Glomerular endothelial cell (primary cell): Measurements from ENCODE around the gene HLA-DRA. TPM values are rescaled to one million over a fixed set of nuclear protein-coding genes. Genes with fewer than 3 reads are reported as not detected.
"Not testable (repeated sequence)": the region's sequence is repeated elsewhere in the genome, so short reads cannot be mapped to it uniquely, and the experiment has no call there.

ENCODE experiments used
- DNase-seq: peaks from one replicate; pipeline ENCODE4 v3.0.0-alpha.2; 2011; ENCODE audit warnings: low read depth, low spot score; ENCODE audit errors: extremely low read depth
- total RNA-seq: library from RNA; depleted of rRNA; stranded (reverse); fragments of >200 nt; gene quantifications from 2 replicates; pipeline ENCODE4 v1.2.3, GENCODE V29; 2015

Gene HLA-DRA
- total RNA-seq, 1 donor from 2014 or later, result 0.41 TPM

- DNase-seq, result no peak
These were observed 9.5 kb upstream of the HLA-DRA start for GRCh38 chr6:32430179-32430578.

GRCh38 chr6:32431142-32431541 is 8.5 kb upstream of the HLA-DRA start:
- DNase-seq, result no peak

GRCh38 chr6:32432050-32432450 is 7.6 kb upstream of the HLA-DRA start:
- DNase-seq, result no peak

DNA sequence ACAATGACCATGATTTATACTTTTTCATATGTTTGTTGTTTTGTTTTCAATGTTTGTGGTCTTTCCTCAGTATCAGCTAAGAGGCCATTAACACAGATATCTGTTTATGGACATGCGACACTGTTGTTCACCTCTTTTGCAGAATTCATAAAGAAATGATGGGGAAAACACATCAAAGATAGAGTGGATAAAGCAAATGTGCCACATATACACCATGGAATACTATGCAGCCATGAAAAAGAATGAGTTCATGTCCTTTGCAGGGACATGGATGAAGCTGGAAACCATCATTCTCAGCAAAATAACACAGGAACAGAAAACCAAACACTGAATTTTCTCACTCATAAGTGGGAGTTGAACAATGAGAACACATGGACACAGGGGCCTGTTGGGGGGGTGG is 5.7 kb upstream of the HLA-DRA start:
- DNase-seq, result not testable (repeated sequence)

DNA sequence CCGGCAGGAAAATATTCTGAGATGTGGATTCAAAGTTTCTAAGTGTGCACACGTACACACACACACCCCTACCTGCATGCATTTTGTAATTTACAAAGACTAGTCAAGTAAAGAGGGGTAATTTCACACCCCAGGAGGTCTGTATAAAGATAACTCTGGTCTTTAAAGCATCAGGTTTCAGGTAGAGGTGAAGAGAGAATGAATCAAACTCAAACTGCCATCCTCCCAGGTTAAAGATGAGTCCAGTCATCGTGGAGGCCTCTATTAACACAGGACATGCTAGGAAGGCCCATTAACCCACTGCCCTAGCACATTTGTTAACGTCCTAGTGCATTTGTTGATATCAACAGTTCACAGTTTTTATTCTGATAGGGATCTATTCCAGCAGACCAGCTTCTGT is 3.5 kb upstream of the HLA-DRA start:
- DNase-seq, result no peak

DNA sequence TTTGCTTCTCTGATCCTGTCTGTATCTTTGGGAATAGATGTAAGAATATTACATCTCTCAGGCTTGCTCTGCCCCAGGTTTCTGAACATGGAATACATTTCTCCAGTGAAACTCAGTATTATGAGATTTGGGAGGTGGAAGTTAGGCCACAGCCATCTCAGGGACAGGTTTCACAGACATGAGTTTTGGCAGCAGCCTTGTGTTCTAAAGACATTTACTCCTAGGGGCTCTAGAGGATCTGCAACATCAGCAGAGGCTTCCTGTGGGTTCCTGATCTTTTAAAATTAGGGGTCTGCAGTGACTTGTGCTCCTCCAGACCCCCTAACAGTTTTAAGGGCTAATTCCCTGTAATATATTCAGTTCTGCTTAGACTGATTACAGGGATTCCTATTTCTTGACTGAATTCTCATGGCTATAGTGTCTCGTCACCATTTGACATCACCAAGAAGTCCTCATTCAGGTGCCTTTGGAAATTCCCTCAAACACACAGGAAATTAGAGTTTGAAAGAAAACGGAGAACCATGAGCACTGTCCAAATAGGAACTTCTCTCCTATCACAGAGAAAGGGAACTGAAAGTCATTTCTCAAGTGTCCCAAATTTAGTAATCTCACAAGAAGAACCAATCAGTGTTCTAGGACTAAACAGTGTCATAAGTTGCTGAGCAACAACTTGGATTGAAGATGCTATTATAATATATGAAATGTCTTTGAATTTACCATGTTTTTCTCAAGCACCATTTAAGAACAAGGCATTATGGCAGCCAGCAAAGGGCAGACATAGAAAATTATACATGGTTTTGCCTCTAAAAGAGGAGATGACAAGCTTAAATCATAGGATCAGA is 2.5 kb upstream of the HLA-DRA start:
- no peak for DNase-seq

GRCh38 chr6:32439139-32439538 is 548 bp upstream of the HLA-DRA start:
- DNase-seq, result no peak

DNA sequence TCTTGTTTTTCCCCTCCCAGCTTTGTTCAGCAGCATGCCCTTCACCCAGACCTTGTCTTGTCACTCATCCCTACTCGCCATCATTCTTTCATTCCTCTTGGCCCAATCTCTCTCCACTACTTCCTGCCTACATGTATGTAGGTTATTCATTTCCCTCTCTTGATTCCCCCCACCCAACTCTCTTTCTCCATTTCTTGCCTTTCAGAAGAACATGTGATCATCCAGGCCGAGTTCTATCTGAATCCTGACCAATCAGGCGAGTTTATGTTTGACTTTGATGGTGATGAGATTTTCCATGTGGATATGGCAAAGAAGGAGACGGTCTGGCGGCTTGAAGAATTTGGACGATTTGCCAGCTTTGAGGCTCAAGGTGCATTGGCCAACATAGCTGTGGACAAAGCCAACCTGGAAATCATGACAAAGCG is 2.6 kb downstream of the HLA-DRA start:
- no peak for DNase-seq

- DNase-seq, result no peak
These were observed 3.4 kb downstream of the HLA-DRA start for GRCh38 chr6:32442977-32443552.

GRCh38 chr6:32444433-32444832 is 4.7 kb downstream of the HLA-DRA start:
- no peak for DNase-seq

- no peak for DNase-seq
These were observed 5.7 kb downstream of the HLA-DRA start for GRCh38 chr6:32445321-32445854.

DNA sequence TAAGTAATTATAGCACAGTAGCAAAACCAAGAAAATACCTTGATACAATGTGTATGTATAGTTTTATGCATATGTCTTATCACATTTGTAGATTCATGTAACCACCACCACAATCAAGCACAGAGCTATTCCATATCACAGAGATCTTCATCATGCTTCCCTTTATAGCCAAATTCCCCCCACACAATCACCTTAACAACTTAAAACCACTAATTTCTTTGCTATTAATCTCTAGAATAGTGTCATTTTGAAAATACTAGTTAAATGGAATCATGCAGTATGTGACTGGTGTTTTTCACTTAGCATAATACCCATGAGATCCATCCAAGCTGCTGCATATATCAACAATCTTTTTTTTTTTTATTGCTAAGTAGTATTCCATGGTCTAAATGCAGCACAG is 8.2 kb downstream of the HLA-DRA start:
- no peak for DNase-seq

DNA sequence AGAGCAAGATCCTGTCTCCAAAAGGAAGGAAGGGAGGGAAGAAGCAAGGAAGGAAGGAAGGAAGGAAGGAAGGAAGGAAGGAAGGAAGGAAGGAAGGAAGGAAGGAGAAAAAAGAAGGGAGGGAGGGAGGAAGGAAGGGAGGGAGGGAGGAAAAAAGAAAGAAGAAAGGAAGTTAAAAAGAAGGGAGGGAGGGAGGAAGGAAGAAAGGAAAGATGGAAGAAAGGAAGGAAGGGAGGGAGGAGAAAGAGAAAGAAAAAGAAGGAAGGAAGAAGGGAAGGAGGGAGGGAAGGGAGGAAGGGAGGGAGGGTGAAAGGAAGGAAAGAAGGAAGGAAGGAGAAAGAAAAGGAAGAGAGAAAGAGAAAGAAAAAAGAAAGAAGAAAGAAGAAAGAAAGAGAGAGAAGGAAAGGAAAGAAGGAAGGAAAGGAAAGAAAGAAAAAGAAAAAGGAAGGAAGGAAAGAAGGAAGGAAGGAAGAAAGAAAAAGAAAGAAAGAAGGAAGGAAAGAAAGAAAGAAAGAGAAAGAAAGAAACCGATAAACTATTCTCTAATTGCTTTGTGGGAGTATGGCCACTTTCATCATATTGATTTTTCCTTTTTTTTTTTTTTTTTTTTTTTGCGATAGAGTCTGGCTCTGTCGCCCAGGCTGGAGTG is 9.5 kb downstream of the HLA-DRA start:
- DNase-seq, result no peak

DNA sequence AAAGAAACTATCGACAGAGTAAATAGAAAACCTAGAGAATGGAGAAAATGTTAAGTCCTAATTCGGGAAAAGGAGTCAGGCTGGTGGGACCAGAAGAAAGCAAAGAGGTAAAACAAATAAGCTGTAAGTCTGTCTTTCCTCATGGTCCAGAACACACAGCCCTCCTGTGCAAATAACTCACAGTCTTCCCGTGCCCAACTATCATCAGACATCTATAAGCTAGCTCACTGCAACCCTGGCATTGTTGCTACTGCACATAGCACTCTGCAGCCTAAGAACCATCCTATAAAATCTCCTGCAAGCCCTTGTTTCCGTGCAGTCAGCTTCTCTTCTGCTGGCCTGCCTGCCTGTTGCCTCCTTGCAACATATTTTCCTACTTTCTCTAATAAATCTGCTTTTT is 17.4 kb downstream of the HLA-DRA start:
- DNase-seq, result no peak

- no peak for DNase-seq
These were observed 20.2 kb downstream of the HLA-DRA start for GRCh38 chr6:32459781-32460424.

DNA sequence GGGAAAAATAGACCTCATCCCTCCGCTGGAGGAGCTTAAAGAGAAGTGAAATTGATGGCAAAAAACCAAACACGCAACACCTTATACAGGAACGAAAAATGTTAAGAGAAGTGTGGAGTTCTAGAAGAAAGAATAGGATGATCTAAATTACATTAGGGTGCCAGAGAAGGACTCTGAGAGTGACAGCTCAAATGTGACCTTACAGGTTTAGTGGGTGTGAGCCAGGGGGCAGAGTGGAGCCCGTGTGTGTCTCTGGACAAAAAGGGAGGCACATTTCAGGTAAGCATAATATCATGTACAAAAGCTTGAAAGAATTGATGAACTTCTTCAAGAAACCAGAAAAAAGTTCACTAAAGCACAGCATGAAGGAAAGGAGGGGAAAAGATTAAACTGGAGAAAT is 20.8 kb downstream of the HLA-DRA start:
- DNase-seq, result no peak

DNA sequence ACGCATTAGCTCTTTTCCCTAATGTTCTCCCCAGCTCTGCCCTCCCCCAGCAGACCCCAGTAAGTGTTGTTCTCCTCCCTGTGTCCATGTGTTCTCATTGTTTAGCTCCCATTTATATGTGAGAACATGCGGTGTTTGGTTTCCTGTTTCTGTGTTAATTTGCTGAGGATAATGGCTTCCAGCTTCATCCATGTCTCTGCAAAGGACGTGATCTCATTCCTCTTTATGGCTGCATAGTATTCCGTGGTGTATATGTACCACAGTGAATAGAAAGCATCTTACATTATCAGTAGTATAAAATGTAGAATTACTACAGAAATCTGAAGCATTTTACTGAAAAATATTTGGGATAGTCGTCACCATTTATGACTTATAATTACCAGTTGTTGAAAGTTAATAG is 21.8 kb downstream of the HLA-DRA start:
- DNase-seq, result no peak

GRCh38 chr6:32462609-32463008 is 22.9 kb downstream of the HLA-DRA start:
- no peak for DNase-seq

DNA sequence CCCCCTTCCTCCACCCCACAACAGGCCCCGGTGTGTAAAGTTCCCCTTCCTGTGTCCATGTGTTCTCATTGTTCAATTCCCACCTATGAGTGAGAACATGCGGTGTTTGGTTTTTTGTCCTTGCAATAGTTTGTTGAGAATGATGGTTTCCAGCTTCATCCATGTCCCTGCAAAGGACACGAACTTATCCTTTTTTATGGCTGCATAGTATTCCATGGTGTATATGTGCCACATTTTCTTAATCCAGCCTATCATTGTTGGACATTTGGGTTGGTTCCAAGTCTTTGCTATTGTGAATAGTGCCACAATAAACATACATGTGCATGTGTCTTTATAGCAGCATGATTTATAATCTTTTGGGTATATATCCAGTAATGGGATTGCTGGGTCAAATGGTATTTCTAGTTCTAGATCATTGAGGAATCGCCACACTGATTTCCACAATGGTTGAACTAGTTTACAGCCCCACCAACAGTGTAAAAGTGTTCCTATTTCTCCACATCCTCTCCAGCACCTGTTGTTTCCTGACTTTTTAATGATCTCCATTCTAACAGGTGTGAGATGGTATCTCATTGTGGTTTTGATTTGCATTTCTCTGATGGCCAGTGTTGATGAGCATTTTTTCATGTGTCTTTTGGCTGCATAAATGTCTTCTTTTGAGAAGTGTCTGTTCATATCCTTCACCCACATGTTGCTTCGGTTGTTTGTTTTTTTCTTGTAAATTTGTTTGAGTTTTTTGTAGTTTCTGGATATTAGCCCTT is 28.2 kb downstream of the HLA-DRA start:
- DNase-seq, result not testable (repeated sequence)

DNA sequence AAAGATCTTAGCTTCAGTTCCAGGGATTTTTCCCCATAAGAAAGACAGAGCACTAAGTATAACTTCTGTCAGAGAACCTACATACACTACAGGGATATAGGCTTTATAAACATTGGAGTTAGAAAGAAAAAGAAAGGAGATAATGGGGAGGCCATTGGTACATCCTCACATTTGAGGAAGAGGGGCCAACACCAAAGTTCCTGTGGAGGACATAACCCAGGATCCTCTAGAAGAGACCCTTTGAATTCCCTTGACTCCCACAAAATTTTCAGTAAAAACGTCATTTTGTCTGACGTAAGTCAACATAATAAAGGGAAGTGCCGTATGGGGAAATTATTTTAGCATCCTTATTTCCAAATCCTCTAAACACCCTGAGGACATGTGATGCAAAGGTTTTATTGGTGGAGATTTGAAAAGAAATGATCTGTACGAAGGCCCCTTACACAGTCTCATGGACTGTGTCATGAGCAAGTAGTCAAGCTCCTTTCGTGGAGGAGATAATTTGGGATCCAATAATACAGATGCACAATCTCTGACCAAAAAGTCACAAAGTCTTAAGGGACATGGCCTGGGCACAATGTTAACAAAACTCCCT is 33.2 kb downstream of the HLA-DRA start:
- DNase-seq, result no peak
